Endothelial cell of umbilical vein (primary cell): Measurements from ENCODE around the gene ZMAT3. TPM values are rescaled to one million over a fixed set of nuclear protein-coding genes. Genes with fewer than 3 reads are reported as not detected.

Experiments used
- BruUV-seq: library from RNA; stranded (reverse); fragments of 400-500 nt; replicated peaks from 2 replicates; lab custom pipeline; 2021; lab: Mats Ljungman, UMichigan
- CTCF ChIA-PET: fragments of 300-600, 350-600 bp; sonication (Branson Sonifier 250); formaldehyde crosslinking; loops from one replicate; lab custom pipeline; 2021; ENCODE audit warnings: antibody characterized with exemption, inconsistent platforms; lab: Charles Lee
- POLR2A ChIA-PET: fragments of 300-600, 350-600 bp; sonication (Branson Sonifier 250); formaldehyde crosslinking; loops from one replicate; lab custom pipeline; 2021; ENCODE audit warnings: antibody characterized with exemption, inconsistent platforms; lab: Charles Lee
- DNase-seq: peaks from one replicate; pipeline ENCODE4 v3.0.0-alpha.2; 2011; ENCODE audit warnings: low read depth, low spot score
- FAIRE-seq: peaks from 2 replicates; lab custom pipeline; 2011; peaks lifted over from hg19 to GRCh38; lab: Jason Lieb, UNC
- H2AFZ ChIP-seq: 2 replicates; pipeline ENCODE4 v1.6.0; 2012; ENCODE audit warnings: low read depth, low read length, control low read depth, inconsistent platforms
- H3K27ac ChIP-seq: 2 replicates; pipeline ENCODE4 v1.5.1; 2011; ENCODE audit warnings: low read depth, mild to moderate bottlenecking, control low read depth, low read length, moderate library complexity; ENCODE audit not compliant: insufficient read depth
- H3K27me3 ChIP-seq, 2 experiments: 2 replicates each; pipeline versions ENCODE4 v1.6.0 to v1.6.1; 2011; ENCODE audit warnings: low read length in 2 of 2, mixed read lengths in 1 of 2; ENCODE audit not compliant: control insufficient read depth in 2 of 2, insufficient read depth in 2 of 2
- H3K36me3 ChIP-seq, 2 experiments: 2 replicates in 1 of 2; 3 replicates in 1 of 2; pipeline ENCODE4 v1.5.1; 2011; ENCODE audit warnings: low read length in 2 of 2, mild to moderate bottlenecking in 1 of 2, moderate library complexity in 1 of 2; ENCODE audit not compliant: control insufficient read depth in 2 of 2, insufficient read depth in 2 of 2; ENCODE audit errors: extremely low read depth in 1 of 2
- H3K4me1 ChIP-seq: 3 replicates; pipeline ENCODE4 v1.5.1; 2011; ENCODE audit warnings: mild to moderate bottlenecking, low read length; ENCODE audit not compliant: control insufficient read depth, insufficient read depth; ENCODE audit errors: extremely low read depth
- H3K4me2 ChIP-seq: 2 replicates; pipeline ENCODE4 v1.6.1; 2011; ENCODE audit warnings: low read length, control low read depth, mixed read lengths; ENCODE audit not compliant: insufficient read depth
- H3K4me3 ChIP-seq, 3 experiments: fragments of 200-600 bp in 1 of 3; sonication (generic), shearing (Covaris generic) in 1 of 3; replicated peaks in 1 of 3; 2 replicates each; pipeline ENCODE4 v1.5.1; 2011 to 2016; ENCODE audit warnings: control low read depth in 3 of 3, low read length in 3 of 3, mild to moderate bottlenecking in 2 of 3, inconsistent platforms in 1 of 3, low read depth in 1 of 3, moderate library complexity in 1 of 3; ENCODE audit not compliant: insufficient read depth in 1 of 3
- H3K79me2 ChIP-seq: 2 replicates; pipeline ENCODE4 v1.6.0; 2012; ENCODE audit warnings: low read length, inconsistent platforms; ENCODE audit not compliant: control insufficient read depth, insufficient read depth
- H3K9ac ChIP-seq: replicated peaks from 2 replicates; pipeline ENCODE3; 2011; ENCODE audit warnings: low read length, control low read depth; ENCODE audit not compliant: insufficient read depth; ENCODE audit errors: extremely low read depth
- H3K9me1 ChIP-seq: replicated peaks from 3 replicates; pipeline ENCODE4 v1.6.0; 2011; ENCODE audit warnings: mild to moderate bottlenecking, low read length; ENCODE audit not compliant: control insufficient read depth, insufficient read depth; ENCODE audit errors: extremely low read depth
- H3K9me3 ChIP-seq: replicated peaks from 2 replicates; pipeline ENCODE4 v1.5.1; 2012; ENCODE audit warnings: low read length, inconsistent platforms; ENCODE audit not compliant: control insufficient read depth, insufficient read depth
- H4K20me1 ChIP-seq: replicated peaks from 2 replicates; pipeline ENCODE3; 2011; ENCODE audit warnings: mild to moderate bottlenecking, low read length; ENCODE audit not compliant: control insufficient read depth, insufficient read depth; ENCODE audit errors: extremely low read depth
- EZH2 ChIP-seq: IDR thresholded peaks from 2 replicates; pipeline ENCODE4 v1.6.1; 2012; ENCODE audit warnings: borderline replicate concordance, low read depth, mild to moderate bottlenecking, moderate library complexity, low read length, inconsistent platforms; ENCODE audit not compliant: severe bottlenecking
- FOS ChIP-seq: IDR thresholded peaks from 2 replicates; pipeline ENCODE4 v1.6.1; 2011; ENCODE audit warnings: mild to moderate bottlenecking, low read length, moderate library complexity, borderline replicate concordance; ENCODE audit not compliant: insufficient read depth
- GATA2 ChIP-seq: IDR thresholded peaks from 2 replicates; pipeline ENCODE4 v1.7.0; 2011; ENCODE audit warnings: low read depth, mild to moderate bottlenecking, moderate library complexity, mixed read lengths, low read length; ENCODE audit not compliant: insufficient read length, insufficient read depth
- JUN ChIP-seq: IDR thresholded peaks from 2 replicates; pipeline ENCODE4 v1.6.1; 2011; ENCODE audit warnings: borderline replicate concordance, low read depth; ENCODE audit not compliant: insufficient read length, insufficient read depth
- MYC ChIP-seq: IDR thresholded peaks from one replicate; pipeline ENCODE4 v1.6.1; 2011; ENCODE audit warnings: mild to moderate bottlenecking, low read depth, low read length
- POLR2A ChIP-seq: IDR thresholded peaks from 2 replicates; pipeline ENCODE4 v1.6.1; 2012; ENCODE audit warnings: low read depth, mild to moderate bottlenecking, control low read depth, low read length
- POLR2AphosphoS5 ChIP-seq: IDR thresholded peaks from 2 replicates; pipeline ENCODE4 v1.6.1; 2012; ENCODE audit warnings: low read depth, mild to moderate bottlenecking, control low read depth, low read length, moderate library complexity; ENCODE audit not compliant: insufficient read depth
- dilution Hi-C: fragments of 300-500 bp; cut with MboI; formaldehyde crosslinking; loops from one replicate; pipeline ENCODE4 v1.15.0; 2019; ENCODE audit warnings: low sequenced_read_pairs; ENCODE audit not compliant: extremely low pct_ligation_motif_present
- intact Hi-C: fragments of 100-400 bp; cut with micrococcal nuclease; formaldehyde crosslinking; loops from one replicate; pipeline ENCODE4 v1.10.0; 2022
- polyA plus RNA-seq, 4 experiments: library from polyadenylated mRNA; depleted of rRNA in 3 of 4; stranded (reverse) in 3 of 4; unstranded in 1 of 4; fragments of >200 nt; gene quantifications; 2 replicates each; pipeline versions ENCODE4 v1.2.1 to v1.2.3, GENCODE V29; 2011 to 2012; ENCODE audit warnings: missing spikeins in 1 of 4
- total RNA-seq: library from RNA; stranded (reverse); gene quantifications from 2 replicates; pipeline ENCODE4 v1.2.3, GENCODE V29; 2021
- TF ChIP-seq, protein P1 (sequence below): IDR thresholded peaks from 2 replicates; pipeline ENCODE4 v1.6.1; 2011; ENCODE audit not compliant: insufficient read depth, insufficient read length
- TF ChIP-seq, protein P2 (sequence below), 2 donors: IDR thresholded peaks; 1 replicate in 1 of 2; 2 replicates in 1 of 2; pipeline ENCODE4 v1.5.1; 2011; ENCODE audit warnings: low read length in 2 of 2, mild to moderate bottlenecking in 2 of 2, moderate library complexity in 2 of 2, control low read depth in 1 of 2, inconsistent platforms in 1 of 2, low read depth in 1 of 2; ENCODE audit not compliant: insufficient read depth in 1 of 2; ENCODE audit errors: extremely low read depth in 1 of 2

The ZMAT3 gene
- total and polyA plus RNA-seq, 2 donors (not counting 3 experiments of a cell fraction or from before 2014, with no cell fraction given) = 13.2 to 33.1 TPM

DNA sequence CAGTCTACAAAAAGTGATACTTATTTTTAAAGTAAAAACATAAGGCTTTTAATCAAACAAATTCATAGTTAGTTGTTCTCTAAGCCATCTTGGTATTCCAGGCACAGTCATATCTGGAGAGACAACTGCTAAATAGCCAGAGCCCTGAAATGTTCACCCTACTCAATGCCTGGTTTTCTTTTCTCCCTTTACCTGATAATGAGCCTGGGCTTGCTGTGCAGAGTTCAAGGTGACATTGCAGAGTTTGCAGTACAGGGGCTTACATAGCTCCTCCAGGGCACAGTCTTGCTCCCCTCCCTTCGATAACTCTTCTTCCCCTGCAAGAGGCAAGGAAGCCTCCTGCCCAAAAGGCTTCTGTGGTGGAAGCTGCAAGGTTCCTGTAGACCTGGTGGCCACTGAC, 4.3 kb downstream of the ZMAT3 start:
- H2AFZ ChIP-seq = no peak overlapping the region
- peaks cover 82% of the 10 kb centered on the region for H3K79me2 ChIP-seq
- BruUV-seq = no TSS peak
- no peak overlapping the region for H3K4me2 ChIP-seq
- no peak overlapping the region for H3K4me3 ChIP-seq
- TF ChIP-seq JUN (no peak), FOS (no peak), GATA2 (no peak), POLR2AphosphoS5 (no peak), POLR2A (no peak), EZH2 (no peak), MYC (no peak)
- TF ChIP-seq, protein P1, sequence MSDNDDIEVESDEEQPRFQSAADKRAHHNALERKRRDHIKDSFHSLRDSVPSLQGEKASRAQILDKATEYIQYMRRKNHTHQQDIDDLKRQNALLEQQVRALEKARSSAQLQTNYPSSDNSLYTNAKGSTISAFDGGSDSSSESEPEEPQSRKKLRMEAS = no peak
- TF ChIP-seq, protein P2, sequence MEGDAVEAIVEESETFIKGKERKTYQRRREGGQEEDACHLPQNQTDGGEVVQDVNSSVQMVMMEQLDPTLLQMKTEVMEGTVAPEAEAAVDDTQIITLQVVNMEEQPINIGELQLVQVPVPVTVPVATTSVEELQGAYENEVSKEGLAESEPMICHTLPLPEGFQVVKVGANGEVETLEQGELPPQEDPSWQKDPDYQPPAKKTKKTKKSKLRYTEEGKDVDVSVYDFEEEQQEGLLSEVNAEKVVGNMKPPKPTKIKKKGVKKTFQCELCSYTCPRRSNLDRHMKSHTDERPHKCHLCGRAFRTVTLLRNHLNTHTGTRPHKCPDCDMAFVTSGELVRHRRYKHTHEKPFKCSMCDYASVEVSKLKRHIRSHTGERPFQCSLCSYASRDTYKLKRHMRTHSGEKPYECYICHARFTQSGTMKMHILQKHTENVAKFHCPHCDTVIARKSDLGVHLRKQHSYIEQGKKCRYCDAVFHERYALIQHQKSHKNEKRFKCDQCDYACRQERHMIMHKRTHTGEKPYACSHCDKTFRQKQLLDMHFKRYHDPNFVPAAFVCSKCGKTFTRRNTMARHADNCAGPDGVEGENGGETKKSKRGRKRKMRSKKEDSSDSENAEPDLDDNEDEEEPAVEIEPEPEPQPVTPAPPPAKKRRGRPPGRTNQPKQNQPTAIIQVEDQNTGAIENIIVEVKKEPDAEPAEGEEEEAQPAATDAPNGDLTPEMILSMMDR (IDR thresholded peaks at IDR 0.05; ENCODE audit: extremely low read depth in 1 of 2, insufficient read depth in 1 of 2, low read depth in 1 of 2, low read length in 2 of 2) = no peak
- POLR2A ChIA-PET = no interaction called here
- H3K4me1 ChIP-seq = peaks cover 10% of the 10 kb centered on the region
- H3K27ac ChIP-seq = no peak overlapping the region
- intact Hi-C loops (no loop called here), dilution Hi-C loops (no loop called here)
- CTCF ChIA-PET = interaction anchor here (1.4 to 1.9 kb wide), 2 partner anchors 10 to 254 kb away, joined by 3 to 8 read pairs; no protein-coding TSS in a partner anchor
- no peaks in the 10 kb centered on the region for H3K27me3 ChIP-seq
- H4K20me1 ChIP-seq = peaks cover 7% of the 10 kb centered on the region
- peaks cover 3 to 4% of the 10 kb centered on the region in 2 experiments for H3K36me3 ChIP-seq
- no peak overlapping the region for H3K9ac ChIP-seq
- no peaks in the 10 kb centered on the region for H3K9me1 ChIP-seq
- DNase-seq = no peak
- FAIRE-seq = no peak
- H3K9me3 ChIP-seq = no peaks in the 10 kb centered on the region
